ENCODE data around the gene CTH.
"Not testable (repeated sequence)": the region's sequence is repeated elsewhere in the genome, so short reads cannot be mapped to it uniquely, and the experiment has no call there.

CTH gene

DNA sequence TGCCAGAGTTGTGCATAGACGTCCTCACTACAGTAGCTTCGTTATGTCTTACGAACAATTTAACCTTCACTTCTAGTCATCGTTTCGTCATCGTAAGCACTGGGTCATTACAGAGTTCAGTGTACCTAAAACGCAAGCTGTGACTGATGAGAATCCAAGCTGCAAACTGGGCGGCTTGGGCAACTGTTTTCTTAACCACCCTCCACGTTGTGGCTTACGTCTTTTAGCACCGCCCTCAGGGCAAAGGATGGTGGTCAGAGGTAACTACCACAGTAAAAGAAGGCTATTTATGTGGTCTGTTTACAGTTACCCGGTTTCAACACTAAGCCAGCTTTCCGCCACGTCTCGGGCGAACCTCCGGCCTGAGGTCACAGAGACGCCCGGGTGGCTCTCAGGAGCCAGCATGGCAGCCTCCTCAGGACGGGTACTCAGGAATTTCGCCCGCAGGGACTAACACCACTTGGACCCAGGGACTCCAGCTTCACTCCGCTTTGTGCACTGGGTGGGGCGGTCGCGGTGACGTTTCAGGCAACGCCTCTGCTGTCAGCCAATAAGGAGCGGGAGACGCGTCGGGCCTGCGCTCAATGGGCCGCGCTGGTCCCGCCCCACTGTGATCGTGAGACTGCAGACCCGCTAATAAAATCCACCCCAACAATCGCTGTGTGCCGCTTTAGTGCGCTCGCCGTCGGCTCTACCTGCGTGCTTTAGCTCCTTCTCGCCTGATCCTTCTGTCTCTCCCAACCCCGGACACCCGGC lies at the start of gene CTH:
Gene CTH (plus strand): TSS at position 665 of the 756 bp plus-strand sequence. CDS start 148 bp downstream, outside the sequence.
- in situ Hi-C loops (cut with MboI; ENCODE audit: low sequenced_read_pairs): no loop called here

DNA sequence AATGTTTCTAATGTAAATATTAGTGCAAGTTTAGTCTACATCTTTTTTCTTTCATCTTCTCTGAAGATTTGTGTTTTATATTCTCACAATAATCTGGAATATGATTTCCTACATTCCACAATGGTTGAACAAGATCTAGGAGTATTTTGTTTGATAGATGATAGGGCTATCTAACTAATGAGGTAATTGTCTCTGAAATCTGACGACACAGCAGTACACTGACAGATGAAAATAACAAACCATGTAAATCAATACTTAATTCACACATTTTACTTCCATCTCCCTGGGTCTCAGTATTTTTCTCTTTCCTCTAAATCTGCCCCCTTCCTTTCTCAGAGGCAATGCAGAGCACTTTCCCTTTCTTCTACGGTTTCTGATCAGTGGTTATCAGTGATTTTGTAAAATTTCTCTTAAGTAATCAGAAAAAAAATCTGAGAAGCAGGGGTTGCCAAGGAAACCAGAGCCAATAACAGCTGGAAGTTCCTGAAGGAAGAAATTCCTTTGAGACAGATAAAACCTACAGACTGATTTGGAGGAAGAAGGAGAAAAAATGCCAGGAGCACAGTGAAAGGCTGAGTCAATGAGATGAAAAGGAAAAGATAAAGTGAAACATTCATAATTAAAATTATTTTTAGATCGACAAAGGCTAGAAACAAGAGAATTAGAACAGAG lies 49.2 kb upstream of the CTH start:
- in situ Hi-C loops (cut with MboI; ENCODE audit: low sequenced_read_pairs): no loop called here

DNA sequence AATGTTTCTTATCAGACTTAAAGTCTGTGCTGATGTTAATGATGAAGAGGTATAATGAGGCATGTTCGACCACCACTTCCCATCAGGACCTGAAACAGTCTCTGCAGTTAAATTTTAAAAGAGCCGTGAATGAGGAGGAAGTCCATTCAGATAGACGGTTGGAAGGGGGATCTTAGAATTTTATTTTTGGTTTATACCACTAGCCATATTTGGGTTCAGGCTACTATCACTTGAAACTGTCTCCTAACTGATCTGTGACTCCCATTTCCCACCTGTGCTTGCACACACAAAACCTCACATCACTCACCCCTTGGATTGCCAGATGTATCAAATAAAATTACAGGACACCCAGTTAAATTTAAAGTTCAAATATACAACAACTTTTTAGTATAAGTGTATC lies 46.6 kb upstream of the CTH start:
- in situ Hi-C loops (cut with MboI; ENCODE audit: low sequenced_read_pairs): no loop called here

DNA sequence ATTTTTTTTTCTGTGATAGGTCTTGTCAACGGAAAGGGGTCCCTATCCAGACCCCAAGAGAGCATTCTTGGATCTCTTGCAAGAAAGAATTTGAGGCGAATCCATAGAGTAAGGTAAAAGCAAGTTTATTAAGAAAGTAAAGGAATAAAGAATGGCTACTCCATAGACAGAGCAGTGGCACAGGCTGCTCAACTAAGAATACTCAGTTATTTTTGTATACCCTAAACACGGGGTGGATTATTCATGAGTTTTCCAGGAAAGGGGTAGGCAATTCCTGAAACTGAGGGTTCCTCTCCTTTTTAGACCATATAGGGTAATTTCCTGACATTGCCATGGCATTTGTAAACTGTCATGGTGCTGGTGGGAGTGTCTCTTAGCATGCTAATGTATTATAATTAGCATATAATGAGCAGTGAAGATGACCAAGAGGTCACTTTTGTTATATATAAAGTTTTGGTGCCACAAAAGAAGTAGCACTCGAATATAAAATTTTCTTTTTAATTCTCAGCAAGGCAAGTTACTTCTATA lies 44.6 kb upstream of the CTH start:
- in situ Hi-C loops (cut with MboI; ENCODE audit: low sequenced_read_pairs): not testable (repeated sequence)

DNA sequence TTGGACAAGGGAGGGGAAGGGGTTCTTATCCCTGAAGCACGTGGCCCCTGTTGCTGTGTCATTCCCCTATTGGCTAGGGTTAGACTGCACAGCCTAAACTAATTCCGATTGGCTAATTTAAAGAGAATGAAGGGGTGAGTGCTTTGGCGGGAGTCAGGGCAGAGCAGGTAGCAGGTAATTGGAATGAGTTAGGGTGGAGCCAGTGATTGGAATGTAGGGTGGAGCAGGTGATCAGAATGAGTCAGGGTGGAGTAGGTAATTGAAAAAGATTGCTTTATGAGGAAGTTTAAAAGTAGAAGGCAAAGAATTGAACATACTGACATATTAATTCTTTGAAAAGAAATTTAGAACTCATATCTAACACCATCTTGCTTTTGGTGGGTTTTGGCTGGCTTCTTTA lies 44.1 kb upstream of the CTH start:
- in situ Hi-C loops (cut with MboI; ENCODE audit: low sequenced_read_pairs): not testable (repeated sequence)

DNA sequence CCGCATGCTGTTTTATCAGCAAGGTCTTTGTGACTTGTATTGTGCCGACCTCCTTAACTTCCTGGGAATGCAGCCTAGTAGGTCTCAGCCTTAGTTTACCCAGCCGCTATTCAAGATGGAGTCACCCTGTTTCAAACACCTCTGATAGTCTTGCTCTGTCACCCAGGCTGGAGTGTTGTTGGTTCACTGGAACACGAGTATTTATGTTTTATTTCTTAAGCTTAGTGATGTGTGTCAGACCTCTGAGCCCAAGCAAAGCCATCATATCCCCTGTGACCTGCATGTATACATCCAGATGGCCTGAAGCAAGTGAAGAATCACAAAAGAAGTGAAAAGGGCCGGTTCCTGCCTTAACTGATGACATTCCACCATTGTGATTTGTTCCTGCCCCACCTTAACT lies 43.7 kb upstream of the CTH start:
- in situ Hi-C loops (cut with MboI; ENCODE audit: low sequenced_read_pairs): not testable (repeated sequence)

DNA sequence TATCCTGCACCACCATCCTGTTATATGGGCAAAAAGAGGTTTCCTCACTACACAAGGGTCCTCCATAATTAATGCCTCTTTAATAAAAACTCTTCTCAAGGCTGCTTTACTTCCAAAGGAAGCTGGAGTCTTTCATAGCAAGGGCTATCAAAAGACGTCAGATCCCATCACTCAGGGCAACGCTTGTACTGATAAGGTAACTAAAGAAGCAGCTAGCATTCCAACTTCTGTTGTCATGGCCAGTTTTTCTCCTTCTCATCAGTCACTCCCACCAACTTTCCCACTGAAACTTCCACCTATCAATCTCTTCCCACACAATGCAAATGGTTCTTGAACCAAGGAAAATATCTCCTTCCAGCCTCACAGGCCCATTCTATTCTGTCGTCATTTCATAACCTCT lies 39.5 kb upstream of the CTH start:
- in situ Hi-C loops (cut with MboI; ENCODE audit: low sequenced_read_pairs): not testable (repeated sequence)

DNA sequence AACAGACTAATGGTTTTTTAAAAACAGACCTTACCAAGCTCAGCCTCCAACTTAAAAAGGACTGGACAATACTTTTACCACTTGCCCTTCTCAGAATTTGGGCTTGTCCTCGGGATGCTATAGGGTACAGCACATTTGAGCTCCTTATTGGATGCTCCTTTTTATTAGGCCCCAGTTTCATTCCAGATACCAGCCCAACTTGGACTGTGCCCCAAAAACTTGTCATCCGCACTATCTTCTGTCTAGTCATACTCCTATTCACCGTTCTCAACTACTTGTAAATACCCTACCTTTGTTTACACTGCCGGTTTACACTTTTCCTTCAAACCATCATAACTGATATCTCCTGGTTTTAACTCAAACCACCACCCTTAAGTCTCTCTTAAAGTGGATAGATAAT lies 38.6 kb upstream of the CTH start:
- in situ Hi-C loops (cut with MboI; ENCODE audit: low sequenced_read_pairs): no loop called here

DNA sequence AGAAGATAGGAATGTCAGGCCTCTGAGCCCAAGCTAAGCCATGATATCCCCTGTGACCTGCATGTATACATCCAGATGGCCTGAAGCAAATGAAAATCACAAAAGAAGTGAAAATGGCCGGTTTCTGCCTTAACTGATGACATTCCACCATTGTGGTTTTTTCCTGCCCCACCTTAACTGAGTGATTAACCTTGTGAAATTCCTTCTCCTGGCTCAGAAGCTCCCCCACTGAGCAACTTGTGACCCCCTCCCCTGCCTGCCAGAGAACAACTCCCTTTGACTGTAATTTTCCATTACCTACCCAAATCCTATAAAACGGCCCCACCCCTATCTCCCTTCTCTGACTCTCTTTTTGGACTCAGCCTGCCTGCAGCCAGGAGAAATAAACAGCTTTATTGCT lies 37.5 kb upstream of the CTH start:
- in situ Hi-C loops (cut with MboI; ENCODE audit: low sequenced_read_pairs): not testable (repeated sequence)

DNA sequence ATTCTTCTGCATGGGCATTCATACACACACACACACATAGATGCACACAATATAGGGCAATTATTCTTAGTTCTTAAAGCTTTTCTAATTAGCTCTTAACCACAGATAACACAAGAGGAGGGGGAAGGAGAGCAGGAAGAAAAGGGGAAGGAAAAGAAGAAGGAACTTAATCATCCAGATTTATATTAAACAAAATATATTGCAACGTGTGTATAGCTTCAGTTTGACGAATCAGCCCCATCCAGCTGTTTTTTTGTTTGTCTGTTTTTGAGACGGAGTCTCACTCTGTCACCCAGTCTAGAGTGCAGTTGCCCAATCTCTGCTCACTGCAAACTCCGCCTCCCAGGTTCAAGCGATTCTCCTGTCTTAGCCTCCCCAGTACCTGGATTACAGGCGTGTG lies 34.9 kb upstream of the CTH start:
- in situ Hi-C loops (cut with MboI; ENCODE audit: low sequenced_read_pairs): no loop called here

DNA sequence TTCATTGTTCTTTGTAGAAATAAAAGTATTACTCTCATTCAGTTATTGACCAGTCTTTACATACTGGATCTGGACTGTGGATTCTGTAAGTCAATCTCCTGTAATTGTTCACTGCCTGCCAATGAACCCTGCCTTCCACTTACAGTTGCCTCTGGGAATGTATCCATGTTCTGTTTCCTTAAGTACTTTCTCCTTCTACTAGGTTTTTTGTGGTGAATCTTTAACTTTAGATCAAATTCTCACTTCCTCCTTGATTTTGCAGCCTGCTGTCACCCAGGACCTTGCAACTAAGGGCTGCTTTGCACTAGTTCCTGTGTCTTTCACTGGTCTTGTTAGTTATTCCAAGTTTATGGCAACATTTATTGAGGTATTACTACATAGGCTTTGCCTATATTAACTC lies 28.4 kb upstream of the CTH start:
- in situ Hi-C loops (cut with MboI; ENCODE audit: low sequenced_read_pairs): no loop called here

DNA sequence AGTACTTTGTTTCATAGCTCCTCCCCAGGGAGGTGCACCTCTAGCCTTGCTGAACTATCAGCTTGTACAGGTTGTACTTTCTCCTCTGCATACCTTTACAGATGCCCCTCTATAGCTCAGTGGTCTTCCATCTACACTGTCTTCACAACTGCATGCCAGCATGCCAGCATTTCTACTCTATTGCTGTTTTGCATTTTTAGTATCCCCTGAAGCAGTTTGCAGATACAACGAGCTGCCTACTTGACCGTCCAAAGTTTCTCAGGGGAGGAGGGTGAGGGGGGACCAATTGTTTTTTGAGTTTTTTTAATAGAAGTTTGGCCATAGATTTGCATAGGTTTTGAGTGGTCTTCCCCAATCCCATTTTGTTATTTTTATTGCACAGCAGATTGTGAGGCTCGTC lies 27.6 kb upstream of the CTH start:
- in situ Hi-C loops (cut with MboI; ENCODE audit: low sequenced_read_pairs): no loop called here

DNA sequence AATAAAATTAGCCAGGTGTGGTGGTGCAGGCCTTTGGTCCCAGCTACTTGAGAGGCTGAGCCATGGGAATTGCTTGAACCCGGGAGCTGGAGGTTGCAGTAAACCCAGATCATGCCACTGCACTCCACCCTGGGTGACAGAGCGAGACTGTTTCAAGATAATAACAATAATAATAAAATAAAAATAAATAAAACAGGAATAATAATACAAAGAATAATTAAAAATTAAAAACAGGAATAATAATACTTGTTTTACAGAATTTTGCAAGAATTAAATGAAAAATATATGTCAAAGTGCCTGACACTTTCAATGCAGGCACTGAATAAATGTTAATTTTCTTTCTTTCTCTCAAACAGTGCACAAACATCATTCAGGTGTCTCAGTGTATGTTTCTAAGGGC lies 26.5 kb upstream of the CTH start:
- in situ Hi-C loops (cut with MboI; ENCODE audit: low sequenced_read_pairs): no loop called here

DNA sequence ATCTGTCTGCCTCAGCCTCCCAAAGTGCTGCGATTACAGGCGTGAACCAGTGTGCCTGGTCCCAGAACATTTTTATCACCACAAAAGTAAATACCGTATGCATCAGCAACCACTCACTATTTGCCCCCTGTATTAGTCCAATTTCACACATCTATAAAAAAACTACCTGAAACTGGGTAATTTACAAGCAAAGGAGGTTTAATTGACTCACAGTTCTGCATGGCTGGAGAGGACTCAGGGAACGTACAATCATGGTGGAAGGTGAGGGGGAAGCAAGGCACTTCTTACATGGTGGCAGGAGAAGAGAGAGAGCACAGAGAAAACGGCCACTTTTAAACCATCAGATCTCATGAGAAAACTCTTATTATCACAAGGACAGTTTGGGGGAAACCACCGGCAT lies 25.6 kb upstream of the CTH start:
- in situ Hi-C loops (cut with MboI; ENCODE audit: low sequenced_read_pairs): no loop called here

DNA sequence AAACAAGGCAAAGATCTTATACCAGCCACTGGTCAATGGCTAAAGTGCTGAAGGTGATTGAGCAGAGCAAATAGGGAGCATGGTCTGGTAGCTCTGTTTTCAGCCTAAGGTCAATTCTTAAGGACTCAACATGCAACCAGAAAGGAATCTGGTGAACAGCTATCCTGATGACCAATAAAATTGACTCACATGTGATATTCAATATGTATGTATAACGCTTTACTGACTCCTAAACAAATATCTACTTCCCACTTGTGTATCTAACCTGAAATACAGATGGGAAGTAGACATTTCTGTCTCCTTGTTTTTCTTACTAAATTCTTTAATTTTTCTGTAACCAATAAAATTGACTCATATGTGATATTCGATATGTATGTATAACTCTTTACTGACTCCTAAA lies 24.9 kb upstream of the CTH start:
- in situ Hi-C loops (cut with MboI; ENCODE audit: low sequenced_read_pairs): no loop called here

DNA sequence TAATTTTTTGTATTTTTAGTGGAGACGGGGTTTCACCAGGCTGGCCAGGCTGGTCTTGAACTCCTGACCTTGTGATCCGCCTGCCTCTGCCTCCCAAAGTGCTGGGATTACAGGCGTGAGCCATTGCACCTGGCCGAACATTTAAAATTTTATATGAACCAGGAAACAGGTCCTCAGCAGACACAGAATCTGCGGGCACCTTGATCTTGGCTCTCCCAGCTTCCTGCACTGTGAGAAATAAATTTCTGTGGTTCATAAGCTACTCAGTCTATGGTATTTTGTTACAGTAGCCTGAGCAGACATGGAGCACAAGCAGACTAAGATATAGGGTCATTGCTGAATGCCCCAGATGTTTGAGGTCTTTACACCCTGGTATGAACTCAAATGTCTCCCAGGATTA lies 23.6 kb upstream of the CTH start:
- in situ Hi-C loops (cut with MboI; ENCODE audit: low sequenced_read_pairs): no loop called here

DNA sequence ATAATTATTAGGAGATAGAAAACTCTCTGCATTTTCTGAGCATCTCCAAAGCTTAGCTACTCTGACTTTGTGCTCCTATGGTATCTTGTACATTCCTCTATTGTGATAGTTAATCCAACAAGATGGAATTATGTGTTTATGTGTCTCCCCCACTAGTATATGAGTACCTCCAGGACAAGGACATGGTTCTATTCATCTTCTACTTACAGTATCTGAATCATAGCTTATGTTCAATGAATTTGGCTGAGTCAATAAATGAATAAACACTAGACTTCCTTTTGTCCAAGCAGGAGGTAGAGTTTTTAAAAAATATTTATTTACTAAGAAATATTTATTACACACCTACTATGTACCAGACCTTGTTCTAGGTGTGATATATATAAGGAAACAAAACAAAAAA lies 18.4 kb upstream of the CTH start:
- in situ Hi-C loops (cut with MboI; ENCODE audit: low sequenced_read_pairs): no loop called here

DNA sequence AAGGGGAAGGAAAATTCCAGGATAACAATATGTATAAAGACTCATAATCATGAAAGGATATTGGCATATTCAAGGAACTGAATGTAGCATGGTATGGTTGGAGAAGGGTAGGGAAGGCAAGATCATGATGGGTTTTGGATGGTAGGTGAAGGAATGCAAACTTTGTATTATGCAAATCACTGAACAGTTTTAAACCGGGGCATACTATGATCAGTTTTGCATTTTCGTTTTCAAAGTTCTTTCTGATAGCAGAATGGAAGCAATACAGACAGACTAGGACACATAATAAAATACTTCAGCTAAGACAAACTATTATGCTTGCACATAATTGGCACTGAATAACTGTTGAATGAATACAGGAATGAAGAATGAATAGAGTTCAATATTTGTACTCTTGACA lies 14.5 kb upstream of the CTH start:
- in situ Hi-C loops (cut with MboI; ENCODE audit: low sequenced_read_pairs): no loop called here

DNA sequence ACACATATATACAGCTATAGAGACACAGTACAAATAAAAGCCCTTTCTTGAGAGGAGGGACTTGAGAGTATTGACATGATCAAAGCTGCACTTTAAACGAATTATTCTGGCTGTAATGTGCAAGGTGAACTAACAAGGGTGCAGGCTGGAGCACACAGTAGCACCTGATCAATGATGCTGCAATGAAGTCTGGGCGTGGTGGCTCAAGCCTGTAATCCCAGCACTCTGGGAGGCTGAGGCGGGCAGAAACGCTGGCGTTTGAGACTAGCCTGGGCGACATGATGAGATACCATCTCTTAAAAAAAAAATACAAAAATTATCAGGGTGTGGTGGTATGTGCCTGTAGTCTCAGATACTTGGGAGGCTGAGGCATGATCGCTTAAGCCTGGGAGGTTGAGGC lies 14.1 kb upstream of the CTH start:
- in situ Hi-C loops (cut with MboI; ENCODE audit: low sequenced_read_pairs): no loop called here

DNA sequence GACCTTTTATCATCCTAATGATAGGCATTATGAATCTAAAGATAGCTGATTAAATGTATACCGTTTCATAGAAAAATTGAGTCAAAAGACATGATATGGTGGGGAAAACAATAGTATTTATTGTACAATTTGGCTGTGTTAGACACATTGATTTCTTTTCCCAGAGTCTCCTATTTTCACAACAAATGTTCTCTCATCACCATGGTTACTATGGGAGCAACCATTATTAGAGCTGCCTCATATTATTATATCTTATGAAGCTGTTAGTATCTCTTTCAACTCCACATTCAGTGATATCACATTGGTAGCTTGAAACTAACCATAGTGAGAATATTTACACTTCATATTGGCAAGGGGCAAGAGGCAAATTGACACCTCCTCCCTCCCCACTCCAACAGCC lies 10.7 kb upstream of the CTH start:
- in situ Hi-C loops (cut with MboI; ENCODE audit: low sequenced_read_pairs): no loop called here

DNA sequence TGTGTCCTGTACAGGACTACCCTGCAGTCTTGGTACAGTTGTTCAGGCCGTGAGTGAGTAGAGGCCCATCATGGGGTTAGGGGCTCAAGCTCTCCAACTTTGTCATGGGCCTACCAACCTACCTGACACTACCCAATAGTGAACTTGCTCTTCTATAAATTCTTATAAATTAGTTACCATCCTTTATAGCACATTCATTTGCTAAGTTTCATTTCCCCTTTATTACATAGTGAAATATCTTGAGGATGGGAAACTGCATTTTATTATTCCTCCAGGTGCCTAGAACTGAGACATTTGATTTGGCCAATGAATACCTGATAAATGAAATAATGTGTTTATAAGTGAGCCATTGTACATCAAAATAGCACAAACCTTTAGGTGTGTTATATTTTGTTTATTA lies 9.1 kb upstream of the CTH start:
- in situ Hi-C loops (cut with MboI; ENCODE audit: low sequenced_read_pairs): no loop called here

DNA sequence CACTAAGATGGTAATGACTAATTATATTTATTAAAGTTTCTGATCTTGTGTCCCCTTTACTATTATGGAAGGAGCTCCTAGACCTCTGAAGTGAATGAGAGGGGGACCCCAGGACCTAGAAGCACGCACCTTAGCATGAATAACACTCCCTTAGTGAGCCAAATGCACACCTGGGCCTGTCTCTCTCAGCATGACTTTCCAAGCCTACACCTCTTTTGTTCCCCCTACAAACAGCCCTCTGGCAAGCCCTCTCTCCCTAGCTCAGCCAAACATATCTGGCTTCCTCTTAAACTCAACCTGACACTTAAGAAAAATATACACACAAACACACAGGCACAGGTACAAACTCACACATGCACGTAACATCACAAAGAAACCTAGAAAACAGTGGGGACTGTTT lies 7.3 kb upstream of the CTH start:
- in situ Hi-C loops (cut with MboI; ENCODE audit: low sequenced_read_pairs): no loop called here

All from HL-60/S4 (cell line).